ENCODE measurements around the gene EXD3.

EXD3 gene

GRCh38 chr9:137302449-137303150 is 120.4 kb downstream of the EXD3 start:
- H3K27me3 Mint-ChIP-seq, result peaks cover 3% of the 10 kb centered on the region
- H3K36me3 Mint-ChIP-seq, result no peaks in the 10 kb centered on the region
- peaks cover 13% of the 10 kb centered on the region for H3K4me1 Mint-ChIP-seq (ENCODE audit: low read depth)
- H3K4me3 Mint-ChIP-seq, result peak overlapping the region; percentile 44
- no peaks in the 10 kb centered on the region for H3K9me3 Mint-ChIP-seq (ENCODE audit: low read depth)
- H3K27ac Mint-ChIP-seq, result no peak overlapping the region

DNA sequence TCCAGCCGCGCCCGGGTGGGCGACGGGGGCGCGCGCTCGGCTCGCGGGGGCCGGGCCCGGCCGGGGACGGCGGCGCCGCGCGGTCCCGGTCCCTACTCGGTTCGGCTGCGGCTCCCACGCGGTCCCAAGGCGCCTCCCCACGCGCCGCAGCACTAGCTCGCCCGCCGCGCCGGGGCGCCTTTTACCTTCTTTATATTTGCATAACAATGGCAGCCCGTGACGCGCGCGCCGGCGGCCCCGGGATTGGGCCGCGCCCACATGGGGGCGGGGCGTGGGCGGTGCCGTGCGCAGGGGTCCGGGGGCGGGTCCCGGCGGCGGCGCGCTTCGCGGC is 120.9 kb downstream of the EXD3 start, which contains the start of gene NRARP:
Gene NRARP, minus strand, starts transcription at position 154 of the 331 bp plus-strand sequence. CDS start 343 bp downstream, outside the sequence.
- H3K27me3 Mint-ChIP-seq, result peaks cover 4% of the 10 kb centered on the region
- H3K4me3 Mint-ChIP-seq, result peak within 1 kb of the TSS; percentile 88
- no peaks in the 10 kb centered on the region for H3K36me3 Mint-ChIP-seq
- H3K27ac Mint-ChIP-seq, result peak within 1 kb of the TSS; percentile 22
- no peaks in the 10 kb centered on the region for H3K9me3 Mint-ChIP-seq (ENCODE audit: low read depth)
- H3K4me1 Mint-ChIP-seq (ENCODE audit: low read depth), result peaks cover 13% of the 10 kb centered on the region

DNA sequence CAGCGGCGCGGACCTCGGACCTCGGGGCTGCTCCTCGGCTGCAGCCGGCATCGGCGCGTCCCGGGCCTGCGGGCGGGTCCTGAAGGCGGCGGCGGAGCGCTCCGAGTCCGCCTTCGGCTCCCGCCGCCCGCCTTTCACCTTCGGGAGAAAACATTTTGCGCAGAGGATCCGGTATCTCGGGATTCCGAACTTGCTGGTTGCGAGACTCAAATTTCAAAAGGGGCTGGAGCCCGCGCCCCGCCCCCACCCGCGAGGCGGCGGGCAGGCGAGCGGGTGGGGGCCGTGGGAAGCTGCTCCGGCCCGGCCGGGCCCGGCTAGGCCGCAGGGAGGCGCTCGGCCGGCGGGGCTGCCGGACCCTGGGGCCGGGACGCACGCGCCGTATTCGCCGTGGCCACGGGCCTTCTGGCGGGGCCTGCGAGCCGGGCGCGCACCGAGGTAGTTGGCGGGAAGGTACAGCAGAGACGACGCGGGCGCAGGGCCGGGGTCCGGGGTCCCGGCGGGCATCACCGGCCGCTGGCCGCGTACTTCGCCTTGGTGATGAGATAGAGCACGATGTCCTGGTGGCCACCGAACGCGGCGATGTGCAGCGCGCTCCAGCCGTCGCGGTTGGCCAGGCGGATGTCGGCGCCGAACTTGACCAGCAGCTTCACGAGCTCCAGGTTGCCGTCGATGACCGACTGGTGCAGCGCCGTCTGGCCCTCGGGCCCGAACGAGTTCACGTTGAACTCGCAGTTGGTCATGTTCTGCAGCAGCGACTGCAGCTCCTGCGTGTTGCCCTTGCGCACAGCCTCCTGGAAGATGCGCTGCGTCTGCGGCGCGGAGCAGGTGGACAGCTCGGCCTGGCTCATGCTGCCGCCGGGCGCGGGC is 121.6 kb downstream of the EXD3 start:
- no peaks in the 10 kb centered on the region for H3K36me3 Mint-ChIP-seq
- peaks cover 8% of the 10 kb centered on the region for H3K27me3 Mint-ChIP-seq
- peak overlapping the region; percentile 22 for H3K27ac Mint-ChIP-seq
- H3K4me1 Mint-ChIP-seq (ENCODE audit: low read depth), result peaks cover 17% of the 10 kb centered on the region
- H3K4me3 Mint-ChIP-seq, result peak overlapping the region; percentile 88
- no peaks in the 10 kb centered on the region for H3K9me3 Mint-ChIP-seq (ENCODE audit: low read depth)

DNA sequence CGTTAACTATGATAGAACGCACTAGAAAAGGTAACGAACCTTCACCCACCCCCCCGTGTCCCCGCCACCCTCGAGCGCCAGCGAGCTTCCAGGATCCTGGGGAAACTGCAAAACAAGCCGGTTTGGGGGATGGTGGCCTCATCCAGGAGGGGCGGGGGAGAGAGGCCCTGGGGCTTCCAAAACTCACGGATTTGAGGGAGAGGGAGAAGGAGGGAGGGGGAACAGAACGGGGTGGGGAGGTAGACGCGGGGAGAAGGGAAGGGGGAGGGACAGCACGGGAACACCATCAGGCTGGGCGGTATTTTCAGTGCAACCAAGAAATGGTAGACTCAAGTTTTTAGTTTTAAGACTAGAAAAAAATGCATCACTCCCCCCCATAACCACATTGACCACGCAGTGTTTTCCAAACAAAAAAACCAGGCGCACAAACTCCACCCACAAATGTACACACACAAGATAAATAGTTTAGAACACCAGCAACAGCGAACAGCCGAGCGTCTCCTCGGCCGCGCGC is 122.3 kb downstream of the EXD3 start:
- Mint-ChIP-seq H3K27me3 (peaks cover 8% of the 10 kb centered on the region), H3K4me3 (peak overlapping the region; percentile 88), H3K36me3 (no peaks in the 10 kb centered on the region), H3K4me1 (ENCODE audit: low read depth) (peaks cover 17% of the 10 kb centered on the region), H3K9me3 (ENCODE audit: low read depth) (no peaks in the 10 kb centered on the region), H3K27ac (peak overlapping the region; percentile 61)

GRCh38 chr9:137299938-137300337 is 123.0 kb downstream of the EXD3 start:
- Mint-ChIP-seq H3K4me1 (ENCODE audit: low read depth) (peaks cover 14% of the 10 kb centered on the region), H3K27ac (no peak overlapping the region), H3K27me3 (peaks cover 8% of the 10 kb centered on the region), H3K36me3 (no peaks in the 10 kb centered on the region), H3K9me3 (ENCODE audit: low read depth) (no peaks in the 10 kb centered on the region), H3K4me3 (peak overlapping the region; percentile 67)

DNA sequence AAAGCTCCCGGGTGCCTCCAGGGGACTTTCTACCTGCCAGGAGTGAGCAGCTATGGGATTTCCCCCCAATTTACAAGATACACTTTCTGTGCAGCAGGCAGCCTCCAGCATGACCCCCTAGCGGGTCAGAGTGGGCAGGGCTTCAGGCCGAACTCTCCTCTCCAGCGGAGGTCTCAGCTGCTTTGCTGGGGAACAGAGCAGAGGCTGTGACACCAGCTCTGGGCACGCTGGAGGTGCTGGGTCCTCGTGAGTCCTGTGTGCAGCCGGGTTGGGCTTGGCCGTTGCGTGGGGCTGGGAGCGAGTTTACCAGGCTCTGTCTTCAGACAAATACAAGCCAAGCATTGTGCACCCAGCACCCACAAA is 123.8 kb downstream of the EXD3 start:
- H3K4me1 Mint-ChIP-seq (ENCODE audit: low read depth), result peaks cover 19% of the 10 kb centered on the region
- H3K27me3 Mint-ChIP-seq, result peaks cover 12% of the 10 kb centered on the region
- H3K4me3 Mint-ChIP-seq, result no peak overlapping the region
- no peaks in the 10 kb centered on the region for H3K36me3 Mint-ChIP-seq
- H3K9me3 Mint-ChIP-seq (ENCODE audit: low read depth), result no peaks in the 10 kb centered on the region
- no peak overlapping the region for H3K27ac Mint-ChIP-seq

DNA sequence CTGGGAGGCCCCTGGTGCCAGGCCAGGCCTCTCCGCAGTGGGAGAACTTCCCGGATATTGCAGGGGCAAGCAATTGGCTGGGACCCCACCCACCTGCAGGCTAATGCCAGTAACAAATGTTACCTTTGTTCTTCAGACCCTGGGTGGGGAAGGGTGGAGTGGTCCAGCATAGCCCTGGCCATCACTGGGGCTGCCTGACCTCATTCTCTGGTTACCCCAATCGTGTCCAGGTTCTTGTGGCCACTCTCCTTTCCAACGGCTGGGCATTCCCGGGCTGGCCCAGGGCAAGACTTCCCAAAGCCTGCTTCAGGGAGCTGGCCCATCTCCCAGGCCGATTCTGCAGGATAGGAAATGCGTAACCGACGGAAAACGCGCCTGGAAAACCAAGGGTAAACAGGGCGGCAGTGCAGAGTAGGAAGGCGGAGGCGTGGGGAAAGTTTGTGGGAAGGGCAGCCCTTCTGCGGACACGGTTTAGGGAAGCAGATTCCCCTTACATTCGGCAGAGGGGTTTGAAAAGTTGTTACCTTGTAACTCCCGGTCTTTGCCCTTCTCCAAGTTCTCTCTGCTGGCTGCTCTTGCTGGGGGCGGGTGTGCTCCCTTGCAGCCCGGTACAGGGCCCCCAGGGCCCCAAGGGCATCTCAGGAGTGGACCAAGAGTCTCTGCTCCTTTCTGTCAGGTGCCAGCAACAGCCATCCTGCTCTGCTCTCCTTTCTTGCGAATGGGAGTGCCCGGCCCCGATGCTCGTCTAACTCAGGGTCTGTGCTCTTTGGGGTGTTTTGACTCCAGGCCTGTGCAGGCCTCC is 124.4 kb downstream of the EXD3 start:
- Mint-ChIP-seq H3K4me1 (ENCODE audit: low read depth) (peaks cover 17% of the 10 kb centered on the region), H3K36me3 (no peaks in the 10 kb centered on the region), H3K27ac (no peak overlapping the region), H3K27me3 (peaks cover 14% of the 10 kb centered on the region), H3K9me3 (ENCODE audit: low read depth) (no peaks in the 10 kb centered on the region), H3K4me3 (no peak overlapping the region)

GRCh38 chr9:137297966-137298365 is 125.0 kb downstream of the EXD3 start:
- H3K4me3 Mint-ChIP-seq, result no peak overlapping the region
- no peaks in the 10 kb centered on the region for H3K36me3 Mint-ChIP-seq
- H3K27me3 Mint-ChIP-seq, result peaks cover 17% of the 10 kb centered on the region
- no peak overlapping the region for H3K27ac Mint-ChIP-seq
- H3K9me3 Mint-ChIP-seq (ENCODE audit: low read depth), result no peaks in the 10 kb centered on the region
- peaks cover 17% of the 10 kb centered on the region for H3K4me1 Mint-ChIP-seq (ENCODE audit: low read depth)

DNA sequence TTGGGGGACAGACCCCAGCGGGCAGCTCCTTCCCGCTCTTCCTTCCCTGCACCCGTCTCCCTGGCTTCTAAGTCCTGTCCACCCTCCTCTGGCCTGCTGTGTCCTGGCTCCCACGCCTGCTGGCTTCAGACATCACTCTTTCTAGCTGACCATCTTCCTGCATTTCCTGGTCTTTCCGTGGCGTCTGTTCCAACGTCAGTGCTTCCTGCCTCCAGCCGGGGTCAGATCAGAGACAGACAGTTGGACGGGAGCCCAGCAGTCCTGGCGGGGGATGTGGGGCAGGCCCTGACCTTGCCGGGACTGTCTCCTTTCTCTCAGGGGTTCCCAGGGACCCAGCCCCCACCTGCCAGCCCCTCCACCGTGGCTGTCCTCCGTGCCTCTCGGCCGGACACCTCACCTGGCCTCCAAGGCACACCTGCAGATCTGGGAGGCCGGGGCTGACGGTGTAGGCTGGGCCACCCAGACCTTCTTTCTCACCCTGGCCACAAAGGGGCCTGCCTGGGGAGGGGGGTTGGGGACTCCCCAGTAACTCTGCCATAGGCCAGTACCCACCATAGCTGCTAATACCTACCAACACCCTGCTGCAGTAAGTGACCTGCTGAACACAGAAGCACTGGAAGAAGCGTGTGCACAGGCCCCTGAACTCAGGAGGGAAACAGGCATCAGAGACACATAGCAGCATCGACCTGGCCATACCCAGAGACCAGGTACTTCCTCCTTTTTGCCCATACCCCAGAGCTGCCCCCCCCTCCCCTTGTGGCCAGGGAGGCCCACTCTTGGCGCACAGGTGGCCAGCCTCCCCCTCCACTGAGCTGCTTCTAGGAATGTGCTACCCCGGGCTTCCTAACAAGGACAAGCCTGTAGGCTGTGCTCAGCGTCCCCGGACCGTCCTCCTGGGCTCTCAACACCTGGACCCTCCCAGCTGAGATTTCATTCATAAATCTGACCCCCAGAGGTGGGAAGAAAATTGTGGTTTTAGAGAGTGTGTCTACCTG is 126.0 kb downstream of the EXD3 start:
- Mint-ChIP-seq H3K4me3 (peak overlapping the region; percentile 77), H3K9me3 (ENCODE audit: low read depth) (no peaks in the 10 kb centered on the region), H3K36me3 (no peaks in the 10 kb centered on the region), H3K27ac (no peak overlapping the region), H3K27me3 (peaks cover 17% of the 10 kb centered on the region), H3K4me1 (ENCODE audit: low read depth) (peaks cover 17% of the 10 kb centered on the region)

DNA sequence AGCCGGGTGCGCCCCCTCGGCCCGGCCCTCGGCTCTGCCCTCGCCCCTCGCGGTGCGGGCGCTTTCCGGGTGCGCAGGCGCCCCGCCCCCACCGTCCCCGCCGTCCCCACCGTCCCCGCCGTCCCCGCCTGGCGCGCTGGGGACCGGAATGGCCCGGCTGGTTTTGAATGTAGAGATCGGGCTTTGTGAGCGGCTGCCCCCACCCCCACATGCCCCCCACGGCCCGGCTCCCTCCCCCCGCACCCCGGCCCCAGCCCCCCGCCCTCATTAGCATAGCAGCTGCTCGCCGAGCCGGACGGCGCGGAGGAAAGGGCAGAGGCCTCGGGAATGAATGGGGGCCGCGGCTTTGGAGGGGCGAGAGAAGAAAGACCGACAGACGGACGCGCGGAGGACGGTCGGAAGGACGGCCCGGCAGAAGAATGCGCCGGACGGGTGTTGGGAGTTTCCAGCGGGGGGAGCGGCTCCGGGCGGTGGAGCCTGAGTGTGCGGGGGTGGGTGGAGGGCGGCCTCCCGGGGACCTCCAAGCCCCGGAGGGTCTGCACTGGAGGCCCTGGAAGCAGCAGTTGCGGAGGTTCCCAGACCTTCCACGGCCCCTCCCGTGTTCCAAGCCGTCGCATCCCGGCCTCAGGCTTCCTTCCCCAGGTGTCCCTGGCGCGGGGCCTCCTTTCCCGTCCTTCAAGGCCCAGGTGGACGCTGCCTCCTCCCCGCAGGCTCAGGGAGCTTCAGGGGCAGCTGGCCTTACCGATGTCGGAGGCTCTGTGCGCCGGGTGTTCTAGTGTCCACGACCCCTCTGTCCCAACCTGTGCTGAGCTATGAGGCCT is 126.9 kb downstream of the EXD3 start:
- Mint-ChIP-seq H3K27ac (no peak overlapping the region), H3K4me1 (ENCODE audit: low read depth) (peaks cover 17% of the 10 kb centered on the region), H3K4me3 (peak overlapping the region; percentile 77), H3K27me3 (peaks cover 17% of the 10 kb centered on the region), H3K36me3 (no peaks in the 10 kb centered on the region), H3K9me3 (ENCODE audit: low read depth) (no peaks in the 10 kb centered on the region)

DNA sequence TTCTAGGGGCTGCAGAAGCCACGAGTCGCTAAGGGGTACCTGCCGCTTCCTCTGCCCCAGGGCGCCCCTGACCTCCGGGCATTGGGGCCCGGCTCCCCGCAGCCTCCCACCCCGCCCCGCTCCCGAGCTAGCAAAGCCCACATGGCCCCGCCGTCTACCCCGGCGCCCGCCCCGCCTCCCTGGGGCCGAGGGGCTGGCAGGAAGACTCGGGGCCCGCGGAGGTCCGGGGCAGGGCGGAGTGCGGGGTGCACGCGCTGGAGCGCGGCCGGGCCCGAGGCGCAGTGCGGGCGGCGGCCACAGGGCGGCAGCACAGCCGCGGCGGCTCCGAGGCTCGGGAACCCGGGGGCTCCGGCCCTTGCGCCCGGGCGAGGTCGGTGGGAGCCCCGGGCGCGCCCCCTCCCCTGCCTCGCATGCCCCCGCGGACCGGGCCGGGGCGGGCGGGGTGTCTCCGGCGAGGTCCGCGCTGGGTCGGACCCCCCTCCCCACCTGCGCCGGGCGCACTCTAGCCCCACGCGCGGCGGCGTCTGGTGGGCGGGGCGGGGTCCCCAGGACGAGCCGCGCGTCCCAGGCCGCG is 127.6 kb downstream of the EXD3 start:
- Mint-ChIP-seq H3K27ac (no peak overlapping the region), H3K4me3 (peak overlapping the region; percentile 69), H3K36me3 (no peaks in the 10 kb centered on the region), H3K9me3 (ENCODE audit: low read depth) (no peaks in the 10 kb centered on the region), H3K27me3 (peaks cover 15% of the 10 kb centered on the region), H3K4me1 (ENCODE audit: low read depth) (peaks cover 14% of the 10 kb centered on the region)

DNA sequence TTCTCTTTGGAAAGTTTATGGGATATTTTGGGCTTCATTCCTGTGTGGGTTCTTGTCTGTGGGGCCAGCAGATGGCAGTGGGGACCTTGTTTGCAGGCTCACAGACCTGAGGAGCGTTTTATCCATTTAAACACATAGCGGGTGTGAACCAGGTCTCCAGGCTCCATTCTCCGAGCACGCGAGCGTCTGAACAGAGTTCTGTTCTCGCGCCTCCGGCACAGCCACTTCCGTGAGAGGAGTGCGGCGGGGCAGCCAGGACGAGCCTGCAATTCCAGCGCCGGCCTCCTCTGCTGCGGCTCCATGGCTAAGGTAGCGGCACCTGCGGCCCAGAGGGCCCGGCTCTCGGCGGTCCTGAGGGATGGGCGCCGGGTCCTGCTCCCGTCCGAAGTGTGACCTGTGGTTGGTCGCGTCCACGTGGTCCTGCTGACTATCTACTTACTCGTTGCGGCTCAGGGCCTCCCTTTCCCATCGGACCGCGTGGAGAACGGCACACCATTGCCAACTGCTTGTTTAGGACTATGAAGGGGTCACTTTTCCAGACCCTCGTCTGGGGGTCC is 128.2 kb downstream of the EXD3 start:
- H3K4me3 Mint-ChIP-seq, result peak overlapping the region; percentile 69
- no peaks in the 10 kb centered on the region for H3K36me3 Mint-ChIP-seq
- peaks cover 14% of the 10 kb centered on the region for H3K27me3 Mint-ChIP-seq
- no peak overlapping the region for H3K27ac Mint-ChIP-seq
- peaks cover 11% of the 10 kb centered on the region for H3K4me1 Mint-ChIP-seq (ENCODE audit: low read depth)
- no peaks in the 10 kb centered on the region for H3K9me3 Mint-ChIP-seq (ENCODE audit: low read depth)
